ENCODE results near the gene SCG5. TPM values are rescaled to one million over a fixed set of nuclear protein-coding genes. Genes with fewer than 3 reads are reported as not detected.

SCG5 gene
- total and polyA plus RNA-seq, 10 of the 15 experiments (the other 5 are each of a cell fraction or from before 2014, with no cell fraction given) = 0.13 to 0.62 (median 0.48) TPM

DNA sequence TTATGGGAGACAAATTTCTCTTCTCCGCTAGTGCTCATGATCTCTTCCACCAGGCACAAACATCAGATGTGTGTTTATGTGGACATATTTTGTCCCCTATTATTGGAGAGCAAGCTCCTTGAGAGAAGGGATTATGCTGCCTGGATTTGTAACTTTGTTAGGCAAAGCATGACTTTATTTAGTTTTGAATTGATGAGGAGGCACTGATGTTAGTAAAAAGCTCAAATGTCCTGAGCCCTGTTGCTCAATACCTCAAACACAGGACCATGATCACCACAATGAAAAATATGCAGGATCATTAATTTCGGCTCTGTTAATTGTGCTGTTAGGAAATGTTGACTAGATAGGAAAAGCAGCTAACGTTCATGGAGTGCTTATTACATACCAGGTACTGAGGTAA, 29.1 kb downstream of the SCG5 start:
- H3K79me2 ChIP-seq (ENCODE audit: control insufficient read depth, insufficient read depth, low read length) = no peaks in the 10 kb centered on the region
- ChIA-PET RAD21 (ENCODE audit: unreplicated experiment) (interaction anchor here (0.7 kb wide), 1 partner anchor 326 kb away, joined by 3 read pairs; no protein-coding TSS in a partner anchor), CTCF (interaction anchor here (0.7 to 1.2 kb wide), 4 partner anchors 9 to 418 kb away, joined by 3 to 5 read pairs (median 3); no protein-coding TSS in a partner anchor), SMC1A (ENCODE audit: uncharacterized antibody, unreplicated experiment) (no interaction called here), POLR2A (no interaction called here)
- in situ Hi-C loops (cut with MboI) = no loop called here
- H3K4me2 ChIP-seq (ENCODE audit: control insufficient read depth, insufficient read depth) = no peak overlapping the region
- FAIRE-seq = no peak
- no peaks in the 10 kb centered on the region for H3K36me3 ChIP-seq (ENCODE audit: control insufficient read depth in 2 of 2, insufficient read depth in 2 of 2, low read length in 1 of 2)
- no TSS peak for BruUV-seq (replicated peaks)
- H3K27ac ChIP-seq (ENCODE audit: control insufficient read depth, insufficient read depth) = no peak overlapping the region
- no peak for ATAC-seq
- no peak overlapping the region for H3K9ac ChIP-seq (ENCODE audit: control insufficient read depth, insufficient read depth, low read length)
- no peaks in the 10 kb centered on the region for H3K4me1 ChIP-seq (ENCODE audit: control insufficient read depth, insufficient read depth, low read length)
- DNase-seq (ENCODE audit: low read depth, low spot score) = no peak
- intact Hi-C loops (cut with micrococcal nuclease; ENCODE audit: unreplicated experiment) = no loop called here
- no peaks in the 10 kb centered on the region for H3K27me3 ChIP-seq (replicated peaks in 1 of 2; ENCODE audit: control insufficient read depth in 2 of 2, insufficient read depth in 2 of 2, low read length in 1 of 2)
- H3K4me3 ChIP-seq = no peak overlapping the region
- H2AFZ ChIP-seq (ENCODE audit: control insufficient read depth, low read depth, low read length) = no peak overlapping the region
- no peaks in the 10 kb centered on the region for H3K9me3 ChIP-seq (replicated peaks; ENCODE audit: control insufficient read depth, insufficient read depth, low read length)
- TF ChIP-seq, protein P1, sequence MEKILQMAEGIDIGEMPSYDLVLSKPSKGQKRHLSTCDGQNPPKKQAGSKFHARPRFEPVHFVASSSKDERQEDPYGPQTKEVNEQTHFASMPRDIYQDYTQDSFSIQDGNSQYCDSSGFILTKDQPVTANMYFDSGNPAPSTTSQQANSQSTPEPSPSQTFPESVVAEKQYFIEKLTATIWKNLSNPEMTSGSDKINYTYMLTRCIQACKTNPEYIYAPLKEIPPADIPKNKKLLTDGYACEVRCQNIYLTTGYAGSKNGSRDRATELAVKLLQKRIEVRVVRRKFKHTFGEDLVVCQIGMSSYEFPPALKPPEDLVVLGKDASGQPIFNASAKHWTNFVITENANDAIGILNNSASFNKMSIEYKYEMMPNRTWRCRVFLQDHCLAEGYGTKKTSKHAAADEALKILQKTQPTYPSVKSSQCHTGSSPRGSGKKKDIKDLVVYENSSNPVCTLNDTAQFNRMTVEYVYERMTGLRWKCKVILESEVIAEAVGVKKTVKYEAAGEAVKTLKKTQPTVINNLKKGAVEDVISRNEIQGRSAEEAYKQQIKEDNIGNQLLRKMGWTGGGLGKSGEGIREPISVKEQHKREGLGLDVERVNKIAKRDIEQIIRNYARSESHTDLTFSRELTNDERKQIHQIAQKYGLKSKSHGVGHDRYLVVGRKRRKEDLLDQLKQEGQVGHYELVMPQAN (conservative IDR thresholded peaks at IDR 0.05) = no peak
- TF ChIP-seq RBBP5 (conservative IDR thresholded peaks at IDR 0.05) (no peak), SIN3A (IDR thresholded peaks at IDR 0.05; ENCODE audit: low read depth, low read length) (no peak), CREM (IDR thresholded peaks at IDR 0.05; ENCODE audit: low read depth) (no peak), WRNIP1 (IDR thresholded peaks at IDR 0.05; ENCODE audit: borderline replicate concordance, low read depth, low read length) (no peak), NFYB (IDR thresholded peaks at IDR 0.05; ENCODE audit: insufficient read depth, low read depth, low read length) (no peak), PAX8 (IDR thresholded peaks at IDR 0.05) (no peak), EGR1 (IDR thresholded peaks at IDR 0.05; ENCODE audit: borderline replicate concordance in 1 of 2, low read depth in 2 of 2, low read length in 2 of 2) (no peak)
- WGBS (ENCODE audit: insufficient coverage, insufficient replicate concordance, low lambda C conversion rate, missing lambda C conversion rate) = 87% methylated on average over 3 of the region's 3 CpGs
- H4K20me1 ChIP-seq (ENCODE audit: control insufficient read depth, insufficient read depth) = no peaks in the 10 kb centered on the region
